22Rv1 (cell line): ENCODE data around the gene HSP90AB1.

Source experiments
- H3K27ac ChIP-seq: fragments of 450-650 bp; 2 replicates; pipeline ENCODE4 v1.5.1; 2017
- CTCF ChIP-seq: fragments of 450-650 bp; IDR thresholded peaks from 2 replicates; pipeline ENCODE4 v1.5.1; 2017; ENCODE audit warnings: mild to moderate bottlenecking
- ZFX ChIP-seq: fragments of 450-650 bp; IDR thresholded peaks from 2 replicates; pipeline ENCODE4 v1.6.1; 2017; ENCODE audit warnings: antibody characterized with exemption, borderline replicate concordance

HSP90AB1 gene

GRCh38 chr6:44243345-44243744 is 3.6 kb upstream of the HSP90AB1 start:
- no peak overlapping the region for H3K27ac ChIP-seq
- TF ChIP-seq ZFX (no peak), CTCF (no peak)

- H3K27ac ChIP-seq = peak overlapping the region; percentile 91
- TF ChIP-seq CTCF = no peak
- no peak for TF ChIP-seq ZFX
These were observed 1.4 kb upstream of the HSP90AB1 start for GRCh38 chr6:44245391-44245911.

- no peak for TF ChIP-seq ZFX
- TF ChIP-seq CTCF = peak; percentile 58; the same call in 1 of the 2 replicates
- H3K27ac ChIP-seq = peak overlapping the region; percentile 91
These were observed 814 bp upstream of the HSP90AB1 start for GRCh38 chr6:44245912-44246662.

- TF ChIP-seq ZFX (no peak), CTCF (no peak)
- peak overlapping the region; percentile 91 for H3K27ac ChIP-seq
These were observed 719 bp downstream of the HSP90AB1 start for GRCh38 chr6:44247338-44248302.

GRCh38 chr6:44248579-44248978 is 1.7 kb downstream of the HSP90AB1 start:
- peak overlapping the region; percentile 91 for H3K27ac ChIP-seq
- TF ChIP-seq CTCF (no peak), ZFX (no peak)

GRCh38 chr6:44249082-44249748 is 2.3 kb downstream of the HSP90AB1 start:
- H3K27ac ChIP-seq = peak overlapping the region; percentile 91
- TF ChIP-seq CTCF (no peak), ZFX (no peak)
